WTC11 (cell line): ENCODE results near the gene ADAMTS7.

ENCODE experiments used
- CREB1 ChIP-seq: sonication (generic); formaldehyde crosslinking; IDR thresholded peaks from 2 replicates; pipeline ENCODE4 v1.8.0; 2023; ENCODE audit warnings: mild to moderate bottlenecking, missing genetic modification reagents
- TF ChIP-seq, protein P1 (sequence below): fragments of 200-600 bp; IDR thresholded peaks from 2 replicates; pipeline ENCODE4 v1.8.0; 2022; ENCODE audit warnings: antibody characterized with exemption

DNA sequence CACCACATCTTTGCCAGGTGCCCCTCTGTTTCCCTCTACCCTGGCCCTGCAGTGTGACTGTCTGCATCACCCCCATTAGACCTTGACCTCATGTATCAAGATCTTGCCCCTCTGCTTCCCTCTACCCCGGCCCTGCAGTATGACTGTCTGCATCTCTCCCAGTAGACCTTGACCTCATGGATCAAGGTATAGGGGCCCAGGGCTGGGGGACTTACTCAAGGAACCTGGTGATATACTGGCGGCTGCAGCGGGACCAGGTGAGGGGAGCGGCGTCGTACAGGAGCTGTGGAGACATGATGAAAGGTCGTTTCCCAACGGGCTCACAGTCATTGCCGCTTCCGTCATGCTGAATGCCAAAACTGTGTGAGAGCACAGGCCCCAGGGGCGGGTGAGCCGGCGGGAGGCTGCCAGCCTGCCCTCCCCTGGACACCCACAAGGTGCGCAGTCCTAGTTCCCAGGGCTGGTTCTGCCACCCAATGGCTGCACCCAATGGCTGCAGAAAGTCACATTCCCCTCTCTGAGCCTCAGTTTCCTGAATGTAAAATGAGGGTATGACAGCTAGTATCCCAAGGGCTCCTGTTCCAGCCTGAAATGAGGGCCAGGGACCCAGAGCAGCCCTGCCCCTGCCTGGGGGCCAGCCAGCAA, 23.1 kb downstream of the ADAMTS7 start:
- no peak for TF ChIP-seq CREB1
- TF ChIP-seq, protein P1, sequence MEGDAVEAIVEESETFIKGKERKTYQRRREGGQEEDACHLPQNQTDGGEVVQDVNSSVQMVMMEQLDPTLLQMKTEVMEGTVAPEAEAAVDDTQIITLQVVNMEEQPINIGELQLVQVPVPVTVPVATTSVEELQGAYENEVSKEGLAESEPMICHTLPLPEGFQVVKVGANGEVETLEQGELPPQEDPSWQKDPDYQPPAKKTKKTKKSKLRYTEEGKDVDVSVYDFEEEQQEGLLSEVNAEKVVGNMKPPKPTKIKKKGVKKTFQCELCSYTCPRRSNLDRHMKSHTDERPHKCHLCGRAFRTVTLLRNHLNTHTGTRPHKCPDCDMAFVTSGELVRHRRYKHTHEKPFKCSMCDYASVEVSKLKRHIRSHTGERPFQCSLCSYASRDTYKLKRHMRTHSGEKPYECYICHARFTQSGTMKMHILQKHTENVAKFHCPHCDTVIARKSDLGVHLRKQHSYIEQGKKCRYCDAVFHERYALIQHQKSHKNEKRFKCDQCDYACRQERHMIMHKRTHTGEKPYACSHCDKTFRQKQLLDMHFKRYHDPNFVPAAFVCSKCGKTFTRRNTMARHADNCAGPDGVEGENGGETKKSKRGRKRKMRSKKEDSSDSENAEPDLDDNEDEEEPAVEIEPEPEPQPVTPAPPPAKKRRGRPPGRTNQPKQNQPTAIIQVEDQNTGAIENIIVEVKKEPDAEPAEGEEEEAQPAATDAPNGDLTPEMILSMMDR, result no peak
